Lower leg skin (tissue), 4 donors: Measurements from ENCODE around the gene CELF5. TPM values are rescaled to one million over a fixed set of nuclear protein-coding genes. Genes with fewer than 3 reads are reported as not detected.

Experiments used
- DNase-seq, 2 donors: peaks; one replicate each; pipeline ENCODE4 v3.0.0-alpha.2; 2019; ENCODE audit warnings: low spot score in 2 of 2
- H3K4me3 ChIP-seq: fragments of 200-600 bp; sonication (generic); 2 replicates; pipeline ENCODE4 v1.5.1; 2017; ENCODE audit warnings: mild to moderate bottlenecking, low read depth; ENCODE audit not compliant: poor library complexity, severe bottlenecking
- POLR2A ChIP-seq, 2 donors: fragments of 450-650 bp; IDR thresholded peaks; one replicate each; pipeline ENCODE4 v1.6.1; 2016 to 2017; ENCODE audit warnings: antibody characterized with exemption in 2 of 2, mild to moderate bottlenecking in 1 of 2, moderate library complexity in 1 of 2
- WGBS, 2 donors: methylation state at CpG; one replicate each; pipeline ENCODE4 v1.1.5; 2018; 5-methylcytosine and 5-hydroxymethylcytosine counted together
- intact Hi-C: fragments of 100-400 bp; cut with DNase I; formaldehyde crosslinking; loops from one replicate; pipeline ENCODE4 v1.15.0; 2023; ENCODE audit warnings: low total_unique reads
- total RNA-seq, 4 donors: library from RNA; depleted of rRNA; stranded (reverse); fragments of >200 nt; gene quantifications; one replicate each; pipeline ENCODE4 v1.1.0, GENCODE V29; 2016
- TF ChIP-seq, protein P1 (sequence below), 3 donors: fragments of 450-650 bp; IDR thresholded peaks; one replicate each; pipeline ENCODE4 v1.5.1; 2016; ENCODE audit warnings: antibody characterized with exemption in 3 of 3, mild to moderate bottlenecking in 3 of 3, moderate library complexity in 2 of 3

The CELF5 gene
- total RNA-seq, 4 donors from 2014 or later: 0.20 to 0.39 TPM; not detected in 2

DNA sequence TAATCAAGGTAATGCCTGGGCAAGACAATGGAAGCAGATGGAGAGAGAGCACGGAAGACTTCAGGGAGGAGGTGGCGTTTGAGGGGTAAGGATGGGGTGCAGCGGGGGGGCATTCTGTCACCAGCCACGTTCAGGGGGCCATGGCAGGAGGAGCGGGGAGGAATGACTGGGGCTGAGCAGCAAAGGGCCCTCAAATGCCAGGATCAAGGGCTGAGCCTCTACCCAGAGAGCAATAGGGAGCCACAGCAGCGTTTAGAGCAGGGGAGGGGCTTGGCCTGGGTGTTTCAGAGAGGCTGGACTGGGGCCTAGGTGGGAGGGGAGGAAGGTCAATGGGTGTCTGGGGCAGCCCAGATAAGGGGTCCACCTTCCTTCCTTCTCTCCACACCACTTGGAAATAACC is 44.3 kb downstream of the CELF5 start:
- WGBS, 2 donors: 55 to 63% methylated on average over 6 of the region's 6 CpGs
- H3K4me3 ChIP-seq: no peak overlapping the region
- intact Hi-C loops: no loop called here
- TF ChIP-seq, protein P1, sequence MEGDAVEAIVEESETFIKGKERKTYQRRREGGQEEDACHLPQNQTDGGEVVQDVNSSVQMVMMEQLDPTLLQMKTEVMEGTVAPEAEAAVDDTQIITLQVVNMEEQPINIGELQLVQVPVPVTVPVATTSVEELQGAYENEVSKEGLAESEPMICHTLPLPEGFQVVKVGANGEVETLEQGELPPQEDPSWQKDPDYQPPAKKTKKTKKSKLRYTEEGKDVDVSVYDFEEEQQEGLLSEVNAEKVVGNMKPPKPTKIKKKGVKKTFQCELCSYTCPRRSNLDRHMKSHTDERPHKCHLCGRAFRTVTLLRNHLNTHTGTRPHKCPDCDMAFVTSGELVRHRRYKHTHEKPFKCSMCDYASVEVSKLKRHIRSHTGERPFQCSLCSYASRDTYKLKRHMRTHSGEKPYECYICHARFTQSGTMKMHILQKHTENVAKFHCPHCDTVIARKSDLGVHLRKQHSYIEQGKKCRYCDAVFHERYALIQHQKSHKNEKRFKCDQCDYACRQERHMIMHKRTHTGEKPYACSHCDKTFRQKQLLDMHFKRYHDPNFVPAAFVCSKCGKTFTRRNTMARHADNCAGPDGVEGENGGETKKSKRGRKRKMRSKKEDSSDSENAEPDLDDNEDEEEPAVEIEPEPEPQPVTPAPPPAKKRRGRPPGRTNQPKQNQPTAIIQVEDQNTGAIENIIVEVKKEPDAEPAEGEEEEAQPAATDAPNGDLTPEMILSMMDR (IDR thresholded peaks at IDR 0.05): no peak
- TF ChIP-seq POLR2A (IDR thresholded peaks at IDR 0.05): no peak
- no peak for DNase-seq

DNA sequence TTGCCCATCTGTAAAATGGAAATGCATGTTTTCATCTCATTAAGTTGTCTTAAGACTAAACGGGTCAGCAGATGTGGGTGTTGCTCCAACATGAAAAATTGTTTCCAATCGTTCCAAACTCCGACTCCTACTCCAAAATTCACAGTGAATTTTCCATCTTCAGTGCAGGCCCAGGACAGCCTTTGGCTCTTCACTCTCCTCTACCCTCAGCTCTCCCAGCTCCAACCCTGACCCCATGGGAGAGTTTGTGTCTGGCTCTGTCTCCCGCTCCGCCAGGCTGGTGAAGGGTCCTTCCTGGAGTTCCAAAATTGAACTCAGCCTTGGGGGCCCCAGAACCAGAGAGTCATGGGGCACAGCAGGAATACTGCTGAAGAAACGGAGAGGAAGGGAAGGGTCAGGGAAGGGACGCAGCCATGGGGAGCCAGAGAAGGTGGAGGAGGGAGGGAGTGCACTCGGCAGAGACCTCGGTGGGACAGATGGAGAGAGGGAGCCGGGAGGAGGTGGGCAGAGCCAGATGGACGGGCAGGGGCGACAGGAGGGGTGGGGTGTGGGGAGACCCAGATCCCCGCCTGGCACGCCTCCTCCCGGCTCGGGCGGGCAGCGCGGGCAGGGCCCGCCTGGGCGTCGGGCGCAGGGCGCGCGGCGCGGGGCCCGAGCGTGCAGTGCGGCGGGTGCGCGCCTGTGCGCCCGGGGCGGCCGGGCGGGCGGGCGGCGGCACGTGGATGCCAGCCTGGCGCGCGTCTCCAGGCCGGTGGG is 45.6 kb downstream of the CELF5 start:
- no peak for TF ChIP-seq POLR2A (IDR thresholded peaks at IDR 0.05)
- H3K4me3 ChIP-seq: no peak overlapping the region
- 8 to 18% methylated on average over 13 to 19 of the region's 47 CpGs for WGBS, 2 donors
- intact Hi-C loops: no loop called here
- DNase-seq: no peak

DNA sequence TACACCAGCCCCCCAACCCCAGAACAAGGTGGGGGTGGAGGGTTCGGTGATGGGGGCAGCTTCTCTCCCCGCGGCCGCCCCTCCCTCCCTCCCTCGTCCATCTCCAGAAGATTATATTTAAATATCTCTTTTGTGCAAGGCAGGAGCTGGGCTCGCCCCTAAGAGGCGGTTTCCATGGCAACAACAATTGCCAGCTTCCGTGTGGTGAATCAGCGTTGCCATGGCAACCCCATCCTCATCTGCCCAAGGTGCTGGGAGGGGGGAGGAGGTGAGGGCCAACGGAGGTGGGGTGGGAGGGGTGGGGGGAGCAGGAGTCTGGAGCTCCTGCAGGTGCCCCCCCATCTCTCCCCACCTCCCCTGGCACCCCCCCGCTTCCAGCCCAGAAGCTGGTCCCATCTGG is 46.4 kb downstream of the CELF5 start:
- no peak for TF ChIP-seq POLR2A (IDR thresholded peaks at IDR 0.05)
- TF ChIP-seq, protein P1 (IDR thresholded peaks at IDR 0.05): no peak
- intact Hi-C loops: no loop called here
- H3K4me3 ChIP-seq: no peak overlapping the region
- WGBS, 2 donors: 13 to 19% methylated on average over 11 of the region's 11 CpGs
- no peak for DNase-seq

DNA sequence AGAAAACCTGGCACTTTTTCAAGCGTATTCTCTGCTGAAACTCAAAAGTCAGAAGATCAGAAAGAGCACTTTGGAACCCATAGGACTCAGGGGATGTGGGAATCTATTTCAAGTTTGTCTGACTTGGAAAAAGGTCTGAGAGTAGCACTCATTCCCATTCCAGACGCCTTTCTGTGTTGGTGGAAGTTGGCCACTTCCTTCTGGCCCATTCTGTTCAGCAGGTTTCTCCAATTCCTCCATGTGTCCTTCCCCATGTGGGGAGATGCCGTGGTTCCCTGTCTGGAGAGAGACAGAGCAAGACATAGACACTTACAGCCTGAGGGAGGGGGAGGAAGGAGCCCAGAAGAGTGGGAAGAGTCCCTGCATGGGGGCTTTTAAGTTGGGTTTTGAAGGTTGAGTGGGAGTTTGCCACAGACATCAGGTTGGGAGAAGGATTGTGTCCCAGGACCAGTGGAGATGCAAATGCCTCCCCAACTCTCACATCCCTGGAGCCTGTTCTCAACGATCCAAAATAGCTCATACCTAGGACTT is 48.0 kb downstream of the CELF5 start:
- TF ChIP-seq, protein P1 (IDR thresholded peaks at IDR 0.05): no peak
- no peak for TF ChIP-seq POLR2A (IDR thresholded peaks at IDR 0.05)
- intact Hi-C loops: no loop called here
- WGBS, 2 donors: 50 to 52% methylated on average over 4 of the region's 4 CpGs
- H3K4me3 ChIP-seq: no peak overlapping the region
- no peak for DNase-seq

DNA sequence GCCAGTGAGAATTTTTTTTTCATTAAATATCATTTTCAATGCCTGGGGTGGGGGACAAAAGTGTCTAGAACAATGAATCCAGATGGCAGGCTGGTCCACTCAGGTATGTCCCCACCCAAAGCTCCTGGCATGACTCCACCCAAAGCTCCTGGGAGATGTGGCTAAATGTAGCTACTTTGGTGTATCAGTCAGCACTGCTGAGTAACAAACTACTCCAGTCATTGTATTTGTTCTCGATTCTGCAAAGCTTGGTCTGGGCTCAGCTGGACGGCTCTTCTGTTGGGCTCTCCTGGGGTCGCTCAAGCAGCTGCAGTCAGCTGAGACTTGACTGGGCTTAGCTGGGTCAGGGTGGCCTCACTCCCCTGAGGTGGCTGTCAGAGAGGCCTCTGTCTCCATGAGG is 48.5 kb downstream of the CELF5 start:
- WGBS, 2 donors: 81 to 86% methylated on average over 3 of the region's 3 CpGs
- DNase-seq: no peak
- H3K4me3 ChIP-seq: no peak overlapping the region
- intact Hi-C loops: no loop called here
- TF ChIP-seq, protein P1 (IDR thresholded peaks at IDR 0.05): no peak
- no peak for TF ChIP-seq POLR2A (IDR thresholded peaks at IDR 0.05)

DNA sequence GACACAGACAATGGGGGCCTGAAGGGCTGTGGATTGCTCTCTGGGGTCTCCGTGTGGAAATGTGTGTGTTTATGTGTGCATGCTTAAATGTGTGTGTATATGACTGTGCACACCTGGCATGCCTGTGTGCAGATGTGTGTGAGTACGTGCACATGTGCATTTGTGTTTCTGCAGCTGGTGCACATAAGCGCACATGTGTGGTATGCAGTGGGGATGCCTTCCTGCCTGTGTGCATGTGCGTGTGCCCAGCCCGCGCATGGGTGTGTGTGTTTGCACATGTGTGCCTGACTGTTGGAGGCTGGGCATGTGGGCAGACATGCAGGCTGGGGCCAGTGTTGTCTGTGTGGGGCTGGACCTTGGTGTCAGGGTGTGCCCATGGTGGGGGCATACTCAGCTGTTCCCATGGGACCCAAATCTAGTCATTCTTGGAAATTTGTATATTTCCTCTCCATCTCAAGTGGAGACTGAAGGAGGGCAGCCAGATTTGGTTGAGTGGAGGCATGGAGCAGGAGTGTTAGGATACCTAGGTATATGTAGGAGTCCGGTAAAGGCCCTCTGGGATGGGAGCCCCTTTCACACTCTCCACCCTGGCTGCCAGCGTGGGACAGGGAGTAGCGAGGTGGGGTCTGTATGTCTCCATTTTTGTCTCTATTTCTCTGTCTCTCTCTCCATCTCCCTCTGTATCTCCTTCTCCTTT is 49.9 kb downstream of the CELF5 start:
- DNase-seq: no peak
- TF ChIP-seq POLR2A (IDR thresholded peaks at IDR 0.05): no peak
- TF ChIP-seq, protein P1 (IDR thresholded peaks at IDR 0.05): no peak
- 67% methylated on average over 9 of the region's 9 CpGs for WGBS, 2 donors
- H3K4me3 ChIP-seq: no peak overlapping the region
- intact Hi-C loops: no loop called here
